NCI-H2171 (cell line): Measurements from ENCODE around the gene SHISA2.

Experiments
- DNase-seq: peaks from one replicate; lab custom pipeline; 2025; lab: John Stamatoyannopoulos, UW

The SHISA2 gene

GRCh38 chr13:26017932-26018665 is 33.7 kb downstream of the SHISA2 start:
- no peak for DNase-seq

- no peak for DNase-seq
Measured at GRCh38 chr13:26017196-26017921, 34.5 kb downstream of the SHISA2 start.

- DNase-seq: no peak
Measured at GRCh38 chr13:26016189-26016588, 35.6 kb downstream of the SHISA2 start.

- DNase-seq: no peak
Measured at GRCh38 chr13:26015271-26016125, 36.3 kb downstream of the SHISA2 start.

- DNase-seq: no peak
Measured at GRCh38 chr13:26012995-26013394, 38.8 kb downstream of the SHISA2 start.

- DNase-seq: no peak
Measured at GRCh38 chr13:26011996-26012821, 39.6 kb downstream of the SHISA2 start.

- DNase-seq: no peak
Measured at GRCh38 chr13:26011208-26011573, 40.6 kb downstream of the SHISA2 start.

GRCh38 chr13:26010487-26011207 is 41.2 kb downstream of the SHISA2 start:
- no peak for DNase-seq

- DNase-seq: no peak
Measured at GRCh38 chr13:26007261-26008125, 44.3 kb downstream of the SHISA2 start.
